ENCODE measurements around the gene SLC19A3. TPM values are rescaled to one million over a fixed set of nuclear protein-coding genes. Genes with fewer than 3 reads are reported as not detected.

The SLC19A3 gene
- 0.26 TPM in 1 of 2 replicates, not detected in the other for total RNA-seq (2014; rRNA removed)
- Bru-seq, nascent RNA, result percentile 5 among the genes with signal in this experiment
- percentile 8 among the genes with signal in this experiment for BruChase-seq, experiment 1, labeled RNA remaining after a 6-hour chase
- BruChase-seq, experiment 2, labeled RNA remaining after a 2-hour chase, result percentile 6 among the genes with signal in this experiment
- long read RNA-seq, result 0 reads

- H3K4me2 ChIP-seq (ENCODE audit: low read length), result no peak within 1 kb of the TSS
- BruUV-seq (replicated peaks), result no TSS peak
- H4K20me1 ChIP-seq (ENCODE audit: low read length), result no peaks in the 10 kb centered on the region
- no peak within 1 kb of the TSS for H3K9ac ChIP-seq (ENCODE audit: low read length)
- ATAC-seq, result no peak
- H3K27me3 ChIP-seq (ENCODE audit: low read length), result no peaks in the 10 kb centered on the region
- intact Hi-C loops (cut with micrococcal nuclease), result no loop called here
- CTCF ChIA-PET, result no interaction called here
- H3K27ac ChIP-seq (ENCODE audit: low read length), result no peak within 1 kb of the TSS
- TF ChIP-seq EZH2 (IDR thresholded peaks at IDR 0.05; ENCODE audit: low read length, unreplicated experiment) (no peak), EZH2phosphoT487 (IDR thresholded peaks at IDR 0.05; ENCODE audit: borderline replicate concordance, low read length) (no peak), CTCF (conservative IDR thresholded peaks at IDR 0.05; ENCODE audit: low read depth, low read length) (no peak)
- no peaks in the 10 kb centered on the region for H3K9me2 ChIP-seq (replicated peaks; ENCODE audit: low read length)
- H3K79me2 ChIP-seq (ENCODE audit: low read length), result no peaks in the 10 kb centered on the region
- no peak for DNase-seq
- H3F3A ChIP-seq (ENCODE audit: low read length, unreplicated experiment), result no peaks in the 10 kb centered on the region
- no peaks in the 10 kb centered on the region for H3K36me3 ChIP-seq (ENCODE audit: low read depth, low read length)
- H2AFZ ChIP-seq (ENCODE audit: low read length), result no peak within 1 kb of the TSS; the same call in 1 of the 2 replicates
- H3K4me3 ChIP-seq (ENCODE audit: low read length), result no peak within 1 kb of the TSS
- no peaks in the 10 kb centered on the region for H3K4me1 ChIP-seq (ENCODE audit: insufficient read depth, low read length)
- POLR2A ChIA-PET (ENCODE audit: unreplicated experiment), result no interaction called here
- no peaks in the 10 kb centered on the region for H3K9me3 ChIP-seq (ENCODE audit: low read length)
Measured at GRCh38 chr2:227717687-227718567, at the start of gene SLC19A3. Gene SLC19A3, minus strand, starts transcription at chr2:227718028. Its CDS starts 15,710 bp downstream, at chr2:227702318.

GRCh38 chr2:227766373-227766883, 48.6 kb upstream of the SLC19A3 start:
- ChIA-PET CTCF (interaction anchor here (0.6 to 1.4 kb wide), 5 partner anchors 96 to 361 kb away, joined by 3 to 20 read pairs (median 3); no protein-coding TSS in a partner anchor), POLR2A (ENCODE audit: unreplicated experiment) (interaction anchor here (0.6 kb wide), 1 partner anchor 286 kb away, joined by 3 read pairs; no protein-coding TSS in a partner anchor)
- no peak for TF ChIP-seq EZH2phosphoT487 (IDR thresholded peaks at IDR 0.05; ENCODE audit: borderline replicate concordance, low read length)
- peak; percentile 91 for TF ChIP-seq CTCF (conservative IDR thresholded peaks at IDR 0.05; ENCODE audit: low read depth, low read length)
- no peak for TF ChIP-seq EZH2 (IDR thresholded peaks at IDR 0.05; ENCODE audit: low read length, unreplicated experiment)
- no peak overlapping the region for H3K9ac ChIP-seq (ENCODE audit: low read length)
- peak; percentile 81 for DNase-seq
- no peaks in the 10 kb centered on the region for H3K9me3 ChIP-seq (ENCODE audit: low read length)
- H3F3A ChIP-seq (ENCODE audit: low read length, unreplicated experiment), result no peaks in the 10 kb centered on the region
- peak; percentile 100 for ATAC-seq
- H3K9me2 ChIP-seq (replicated peaks; ENCODE audit: low read length), result no peaks in the 10 kb centered on the region
- no peak overlapping the region for H3K27ac ChIP-seq (ENCODE audit: low read length)
- no peaks in the 10 kb centered on the region for H3K27me3 ChIP-seq (ENCODE audit: low read length)
- H4K20me1 ChIP-seq (ENCODE audit: low read length), result no peaks in the 10 kb centered on the region
- no peak overlapping the region for H2AFZ ChIP-seq (ENCODE audit: low read length)
- no peaks in the 10 kb centered on the region for H3K4me1 ChIP-seq (ENCODE audit: insufficient read depth, low read length)
- BruUV-seq (replicated peaks), result no TSS peak
- H3K4me3 ChIP-seq (ENCODE audit: low read length), result no peak overlapping the region
- intact Hi-C loops (cut with micrococcal nuclease), result loop anchor here (1.0 to 5.0 kb wide), 4 partner anchors 108 to 636 kb away; no protein-coding TSS in a partner anchor
- no peaks in the 10 kb centered on the region for H3K79me2 ChIP-seq (ENCODE audit: low read length)
- H3K4me2 ChIP-seq (ENCODE audit: low read length), result no peak overlapping the region
- H3K36me3 ChIP-seq (ENCODE audit: low read depth, low read length), result no peaks in the 10 kb centered on the region
